OCI-LY3 (cell line): ENCODE measurements around the gene FYTTD1.

Source experiments
- EZH2phosphoT487 ChIP-seq: fragments of 200-600 bp; shearing (Covaris generic); IDR thresholded peaks from 2 replicates; pipeline ENCODE4 v1.6.1; 2018; ENCODE audit warnings: antibody characterized with exemption, mixed run types, low read depth
- TF ChIP-seq, protein P1 (sequence below): fragments of 200-600, 300-600 bp; sonication (generic); IDR thresholded peaks from 2 replicates; pipeline ENCODE4 v1.5.1; 2014; ENCODE audit warnings: antibody characterized with exemption, low read length, low read depth

- TF ChIP-seq, protein P1, sequence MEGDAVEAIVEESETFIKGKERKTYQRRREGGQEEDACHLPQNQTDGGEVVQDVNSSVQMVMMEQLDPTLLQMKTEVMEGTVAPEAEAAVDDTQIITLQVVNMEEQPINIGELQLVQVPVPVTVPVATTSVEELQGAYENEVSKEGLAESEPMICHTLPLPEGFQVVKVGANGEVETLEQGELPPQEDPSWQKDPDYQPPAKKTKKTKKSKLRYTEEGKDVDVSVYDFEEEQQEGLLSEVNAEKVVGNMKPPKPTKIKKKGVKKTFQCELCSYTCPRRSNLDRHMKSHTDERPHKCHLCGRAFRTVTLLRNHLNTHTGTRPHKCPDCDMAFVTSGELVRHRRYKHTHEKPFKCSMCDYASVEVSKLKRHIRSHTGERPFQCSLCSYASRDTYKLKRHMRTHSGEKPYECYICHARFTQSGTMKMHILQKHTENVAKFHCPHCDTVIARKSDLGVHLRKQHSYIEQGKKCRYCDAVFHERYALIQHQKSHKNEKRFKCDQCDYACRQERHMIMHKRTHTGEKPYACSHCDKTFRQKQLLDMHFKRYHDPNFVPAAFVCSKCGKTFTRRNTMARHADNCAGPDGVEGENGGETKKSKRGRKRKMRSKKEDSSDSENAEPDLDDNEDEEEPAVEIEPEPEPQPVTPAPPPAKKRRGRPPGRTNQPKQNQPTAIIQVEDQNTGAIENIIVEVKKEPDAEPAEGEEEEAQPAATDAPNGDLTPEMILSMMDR: no peak
- no peak for TF ChIP-seq EZH2phosphoT487
Measured at GRCh38 chr3:197706658-197707057, 43.0 kb upstream of the FYTTD1 start.
